NCI-H1105 (cell line): ENCODE data around the gene NTSR1.
"Not testable (repeated sequence)": the region's sequence is repeated elsewhere in the genome, so short reads cannot be mapped to it uniquely, and the experiment has no call there.

Experiments used
- DNase-seq: peaks from one replicate; lab custom pipeline; 2025; lab: John Stamatoyannopoulos, UW

Gene NTSR1

GRCh38 chr20:62674370-62674769 lies 34.3 kb upstream of the NTSR1 start:
- no peak for DNase-seq

GRCh38 chr20:62675156-62675876 lies 33.3 kb upstream of the NTSR1 start:
- DNase-seq = no peak

GRCh38 chr20:62675877-62676260 lies 32.8 kb upstream of the NTSR1 start:
- DNase-seq = no peak

GRCh38 chr20:62676976-62677375 lies 31.7 kb upstream of the NTSR1 start:
- no peak for DNase-seq

GRCh38 chr20:62677678-62678077 lies 31.0 kb upstream of the NTSR1 start:
- no peak for DNase-seq

- no peak for DNase-seq
Observed at GRCh38 chr20:62678553-62678952, 30.1 kb upstream of the NTSR1 start.

GRCh38 chr20:62679978-62680589 lies 28.6 kb upstream of the NTSR1 start:
- no peak for DNase-seq

GRCh38 chr20:62682912-62683517 lies 25.6 kb upstream of the NTSR1 start:
- no peak for DNase-seq

GRCh38 chr20:62683660-62684322 lies 24.8 kb upstream of the NTSR1 start:
- not testable (repeated sequence) for DNase-seq

- no peak for DNase-seq
Observed at GRCh38 chr20:62684981-62685380, 23.7 kb upstream of the NTSR1 start.

- DNase-seq = peak; percentile 78
Observed at GRCh38 chr20:62685781-62686555, 22.7 kb upstream of the NTSR1 start.

GRCh38 chr20:62686869-62687830 lies 21.5 kb upstream of the NTSR1 start:
- DNase-seq = no peak

GRCh38 chr20:62688083-62688482 lies 20.6 kb upstream of the NTSR1 start:
- no peak for DNase-seq

- DNase-seq = no peak
Observed at GRCh38 chr20:62688855-62689460, 19.7 kb upstream of the NTSR1 start.

GRCh38 chr20:62689861-62690260 lies 18.8 kb upstream of the NTSR1 start:
- no peak for DNase-seq

- no peak for DNase-seq
Observed at GRCh38 chr20:62690261-62690820, 18.3 kb upstream of the NTSR1 start.

- DNase-seq = no peak
Observed at GRCh38 chr20:62691487-62691886, 17.1 kb upstream of the NTSR1 start.

GRCh38 chr20:62692176-62692575 lies 16.5 kb upstream of the NTSR1 start:
- DNase-seq = no peak

GRCh38 chr20:62692801-62693523 lies 15.7 kb upstream of the NTSR1 start:
- DNase-seq = no peak
